IPS DF 19.7 (cell line): ENCODE results near the gene CDC14C.

Experiments used
- DNase-seq: peaks from one replicate; pipeline ENCODE4 v3.0.0-alpha.2; 2013; ENCODE audit warnings: low read depth, low spot score

CDC14C gene

GRCh38 chr7:48976253-48976652, 51.9 kb downstream of the CDC14C start:
- DNase-seq, result no peak

DNA sequence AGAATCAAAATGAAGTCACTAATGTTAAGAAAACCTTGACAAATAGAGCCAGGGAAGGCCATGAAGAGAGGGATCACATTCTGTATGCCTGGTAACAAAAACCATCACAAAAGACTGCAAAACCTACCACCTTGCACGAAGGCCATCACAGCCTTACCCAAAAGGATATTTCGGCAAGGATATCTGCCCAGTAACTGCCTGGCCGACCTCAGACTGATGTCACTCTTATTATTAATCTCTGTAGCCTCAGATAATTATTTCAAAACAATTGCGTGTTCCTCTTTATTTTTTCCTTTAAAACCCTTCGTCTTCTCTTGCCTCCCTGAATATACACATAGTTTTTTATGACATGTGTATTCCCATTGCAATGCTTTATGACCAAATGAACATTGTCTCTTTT, 52.5 kb downstream of the CDC14C start:
- DNase-seq, result no peak
